GM12865 (cell line): Measurements from ENCODE around the gene C5orf15.

Experiments used
- DNase-seq: peaks from one replicate; pipeline ENCODE4 v3.0.0; 2010; ENCODE audit warnings: low read depth
- H3K4me3 ChIP-seq: 2 replicates; pipeline ENCODE4 v1.5.1; 2011; ENCODE audit warnings: mild to moderate bottlenecking, low read depth, low read length, control low read depth
- CTCF ChIP-seq: IDR thresholded peaks from 2 replicates; pipeline ENCODE4 v1.5.1; 2011; ENCODE audit warnings: low read length, control low read depth, low read depth, inconsistent platforms; ENCODE audit not compliant: insufficient read depth; ENCODE audit errors: missing control alignments

The C5orf15 gene

GRCh38 chr5:133970325-133970909 is 2.0 kb upstream of the C5orf15 start:
- DNase-seq, result no peak
- H3K4me3 ChIP-seq, result no peak overlapping the region
- TF ChIP-seq CTCF, result no peak

- DNase-seq, result peak; percentile 53
- peak overlapping the region; percentile 80 for H3K4me3 ChIP-seq
- TF ChIP-seq CTCF, result no peak
These were observed 1.4 kb upstream of the C5orf15 start for GRCh38 chr5:133969654-133970324.

GRCh38 chr5:133967698-133968203 is 674 bp downstream of the C5orf15 start:
- TF ChIP-seq CTCF, result no peak
- peak overlapping the region; percentile 80 for H3K4me3 ChIP-seq
- no peak for DNase-seq

- peak overlapping the region; percentile 80 for H3K4me3 ChIP-seq
These were observed 1.3 kb downstream of the C5orf15 start for GRCh38 chr5:133967124-133967523.

GRCh38 chr5:133966090-133966489 is 2.3 kb downstream of the C5orf15 start:
- DNase-seq, result no peak
- no peak for TF ChIP-seq CTCF
- no peak overlapping the region for H3K4me3 ChIP-seq

More at GRCh38 chr5:133967124-133967523, 1.3 kb downstream of the C5orf15 start:
- TF ChIP-seq CTCF, result no peak
- DNase-seq, result no peak

GRCh38 chr5:133963493-133964128 is 4.8 kb downstream of the C5orf15 start:
- no peak overlapping the region for H3K4me3 ChIP-seq
- no peak for DNase-seq
- TF ChIP-seq CTCF, result no peak
